ENCODE data around the gene DOLPP1. TPM values are rescaled to one million over a fixed set of nuclear protein-coding genes. Genes with fewer than 3 reads are reported as not detected.

DOLPP1 gene
- total RNA-seq, 1 experiment from 2014 or later: 18.5 TPM

GRCh38 chr9:129138476-129139232 lies 57.7 kb downstream of the DOLPP1 start:
- Mint-ChIP-seq H3K27me3 (ENCODE audit: insufficient read depth, unreplicated experiment) (no peaks in the 10 kb centered on the region), H3K4me3 (ENCODE audit: unreplicated experiment) (peak overlapping the region; percentile 74), H3K9me3 (ENCODE audit: unreplicated experiment) (no peaks in the 10 kb centered on the region), H3K36me3 (ENCODE audit: insufficient read depth, unreplicated experiment) (peaks cover 30% of the 10 kb centered on the region), H3K4me1 (ENCODE audit: insufficient read depth, unreplicated experiment) (peaks cover 30% of the 10 kb centered on the region), H3K27ac (ENCODE audit: low read depth, unreplicated experiment) (peak overlapping the region; percentile 97)
- BruUV-seq (replicated peaks): no TSS peak
- POLR2A ChIA-PET: interaction anchor here (0.6 to 5.7 kb wide), 23 partner anchors 13 to 614 kb away, joined by 3 to 154 read pairs (median 4); partner anchors contain the start of genes IER5L and NTMT1
- no peak for DNase-seq (ENCODE audit: unreplicated experiment)
- no peak for TF ChIP-seq CTCF (IDR thresholded peaks at IDR 0.05; ENCODE audit: unreplicated experiment)
- intact Hi-C loops (cut with micrococcal nuclease): loop anchor here (1.0 to 2.0 kb wide), 6 partner anchors 36 to 652 kb away; no protein-coding TSS in a partner anchor
- CTCF ChIA-PET: interaction anchor here (0.6 to 9.2 kb wide), 27 partner anchors 8 to 501 kb away, joined by 3 to 103 read pairs (median 4); partner anchors contain the start of genes C9orf50, IER5L and NTMT1

- Mint-ChIP-seq H3K27me3 (ENCODE audit: insufficient read depth, unreplicated experiment) (no peaks in the 10 kb centered on the region), H3K27ac (ENCODE audit: low read depth, unreplicated experiment) (peak overlapping the region; percentile 97), H3K36me3 (ENCODE audit: insufficient read depth, unreplicated experiment) (peaks cover 27% of the 10 kb centered on the region), H3K4me1 (ENCODE audit: insufficient read depth, unreplicated experiment) (peaks cover 30% of the 10 kb centered on the region), H3K4me3 (ENCODE audit: unreplicated experiment) (peak overlapping the region; percentile 74), H3K9me3 (ENCODE audit: unreplicated experiment) (no peaks in the 10 kb centered on the region)
- intact Hi-C loops (cut with micrococcal nuclease): loop anchor here (1.0 to 2.0 kb wide), 6 partner anchors 35 to 651 kb away; no protein-coding TSS in a partner anchor
- CTCF ChIA-PET: interaction anchor here (0.5 to 9.2 kb wide), 33 partner anchors 9 to 1196 kb away, joined by 3 to 103 read pairs (median 4); partner anchors contain the start of genes C9orf50, IER5L and NTMT1
- no TSS peak for BruUV-seq (replicated peaks)
- POLR2A ChIA-PET: interaction anchor here (0.6 to 5.7 kb wide), 41 partner anchors 8 to 695 kb away, joined by 3 to 154 read pairs (median 4); partner anchors contain the start of genes IER5L and NTMT1
- peak; percentile 92 for DNase-seq (ENCODE audit: unreplicated experiment)
- peak; percentile 91 for TF ChIP-seq CTCF (IDR thresholded peaks at IDR 0.05; ENCODE audit: unreplicated experiment)
These were observed 58.5 kb downstream of the DOLPP1 start for GRCh38 chr9:129139233-129139992.

- TSS peak; percentile 88 for BruUV-seq (replicated peaks)
- POLR2A ChIA-PET: interaction anchor here (0.6 to 5.7 kb wide), 33 partner anchors 8 to 694 kb away, joined by 3 to 154 read pairs (median 5); partner anchors contain the start of genes IER5L, NTMT1, PTGES and SH3GLB2
- Mint-ChIP-seq H3K36me3 (ENCODE audit: insufficient read depth, unreplicated experiment) (peaks cover 21% of the 10 kb centered on the region), H3K27ac (ENCODE audit: low read depth, unreplicated experiment) (peak overlapping the region; percentile 97), H3K9me3 (ENCODE audit: unreplicated experiment) (no peaks in the 10 kb centered on the region), H3K27me3 (ENCODE audit: insufficient read depth, unreplicated experiment) (no peaks in the 10 kb centered on the region), H3K4me1 (ENCODE audit: insufficient read depth, unreplicated experiment) (peaks cover 30% of the 10 kb centered on the region), H3K4me3 (ENCODE audit: unreplicated experiment) (peak overlapping the region; percentile 74)
- TF ChIP-seq CTCF (IDR thresholded peaks at IDR 0.05; ENCODE audit: unreplicated experiment): no peak
- CTCF ChIA-PET: interaction anchor here (0.5 to 9.2 kb wide), 22 partner anchors 10 to 1196 kb away, joined by 3 to 103 read pairs (median 4); partner anchors contain the start of gene NTMT1
- intact Hi-C loops (cut with micrococcal nuclease): loop anchor here (1.0 to 2.0 kb wide), 7 partner anchors 15 to 650 kb away; no protein-coding TSS in a partner anchor
- peak; percentile 99 for DNase-seq (ENCODE audit: unreplicated experiment)
These were observed 59.1 kb downstream of the DOLPP1 start for GRCh38 chr9:129139993-129140396.

Other genes with a start within 250 kb of the DOLPP1 start
- gene KYAT1, start 199.2 kb upstream of the DOLPP1 start, total RNA-seq (2022): 3.8 and 5.7 TPM in 2 replicates
- gene LRRC8A, start 199.0 kb upstream of the DOLPP1 start, total RNA-seq (2022): 30.9 and 31.6 TPM in 2 replicates
- gene PHYHD1, start 160.1 kb upstream of the DOLPP1 start, total RNA-seq (2022): 0.70 and 2.0 TPM in 2 replicates
- 12.0 and 16.9 TPM in 2 replicates for gene DOLK, start 133.5 kb upstream of the DOLPP1 start, total RNA-seq (2022)
- gene NUP188, start 133.4 kb upstream of the DOLPP1 start, total RNA-seq (2022): 47.3 and 54.9 TPM in 2 replicates
- gene SH3GLB2, start 52.8 kb upstream of the DOLPP1 start, total RNA-seq (2022): 51.7 and 58.3 TPM in 2 replicates
- gene MIGA2, start 44.5 kb upstream of the DOLPP1 start, total RNA-seq (2022): 28.6 and 28.7 TPM in 2 replicates
- 14.5 and 17.0 TPM in 2 replicates for gene CRAT, start 29.7 kb downstream of the DOLPP1 start, total RNA-seq (2022)
- 90.8 and 91.8 TPM in 2 replicates for gene PTPA, start 30.3 kb downstream of the DOLPP1 start, total RNA-seq (2022)
- 11.9 and 13.4 TPM in 2 replicates for gene IER5L, start 97.2 kb downstream of the DOLPP1 start, total RNA-seq (2022)